Superior temporal gyrus (tissue), 1 donor: ENCODE data around the gene PPDPF.
A peak's percentile ranks its signal among the peaks of the same experiment; 100 is the strongest.
"Not testable (repeated sequence)": the region's sequence is repeated elsewhere in the genome, so short reads cannot be mapped to it uniquely, and the experiment has no call there.

ENCODE experiments used
- DNase-seq: peaks from one replicate; pipeline ENCODE4 v3.0.0-alpha.2; 2016; ENCODE audit errors: extremely low spot score

PPDPF gene

DNA sequence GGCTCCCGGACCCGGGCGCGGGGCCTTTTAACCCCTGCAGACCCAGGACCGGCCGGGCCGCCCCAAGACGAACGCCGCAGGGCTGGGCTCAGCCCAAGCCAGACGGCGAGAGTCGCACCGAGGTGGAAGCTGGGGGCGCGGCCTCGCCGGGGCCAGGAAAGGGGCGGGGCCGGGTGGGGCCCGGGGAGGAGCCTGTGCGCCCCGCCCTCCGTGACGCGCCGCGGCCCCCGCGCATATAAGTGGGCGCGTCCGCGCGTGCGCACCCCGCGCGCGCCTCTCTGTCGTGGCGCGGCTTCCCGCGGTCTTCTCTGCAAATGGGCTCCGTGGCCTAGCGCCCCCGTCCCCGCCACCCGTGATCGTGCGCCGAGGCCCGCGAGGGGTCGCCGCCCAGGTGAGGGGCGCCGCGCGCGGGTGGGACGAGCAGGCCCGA is at the start of gene PPDPF:
PPDPF (plus strand) TSS at position 262 of the 430 bp plus-strand sequence. CDS start 544 bp downstream, outside the sequence.
- DNase-seq: peak; percentile 81

DNA sequence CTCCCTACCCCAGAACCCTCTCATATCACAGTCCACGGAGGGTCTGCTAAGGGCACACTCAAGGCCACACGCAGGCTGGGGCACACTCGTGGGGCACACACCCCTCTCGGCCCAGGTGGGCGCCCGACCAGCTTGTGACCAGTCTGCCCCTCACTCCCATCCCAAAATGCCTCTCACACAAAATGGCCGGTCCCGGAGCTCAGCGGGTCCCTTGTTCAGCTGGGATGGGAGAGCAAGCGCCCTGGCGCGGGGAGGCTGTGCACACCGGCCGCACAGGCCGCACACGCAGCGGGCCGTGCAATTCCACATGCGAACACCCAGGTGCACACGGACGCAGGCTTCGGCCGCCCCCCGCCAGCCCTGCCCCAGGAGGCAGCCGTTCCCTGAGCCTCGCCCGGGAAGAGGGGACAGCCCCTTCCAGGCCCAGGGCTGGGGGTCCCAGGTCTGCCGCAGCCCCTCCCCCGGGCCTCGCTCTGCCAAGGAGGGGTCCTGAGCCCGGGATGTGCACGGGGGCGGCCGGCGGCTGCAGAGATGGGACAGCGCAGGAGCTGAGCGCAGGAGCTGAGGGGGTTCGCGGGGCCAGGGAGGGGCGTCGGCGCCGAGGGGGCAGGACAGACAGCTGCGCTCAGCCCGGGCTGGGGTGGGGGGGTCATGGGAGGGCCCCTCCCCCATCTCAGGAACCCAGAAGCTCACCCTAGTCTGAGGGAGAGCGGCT is 49.4 kb upstream of the PPDPF start:
- DNase-seq: no peak

DNA sequence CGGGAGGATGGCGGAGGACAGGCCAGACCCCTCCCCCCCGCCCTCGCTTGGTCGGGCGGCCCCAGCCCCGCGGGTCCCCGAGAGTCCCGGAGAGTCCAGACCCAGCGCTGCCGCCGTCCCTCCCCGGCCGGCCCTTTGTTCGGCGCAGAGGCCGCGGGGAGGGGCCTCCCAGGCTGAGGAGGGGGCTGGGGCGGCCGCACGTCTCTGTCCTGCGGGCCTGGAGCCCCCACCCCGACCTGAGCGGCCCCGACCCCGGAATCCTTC is 48.9 kb upstream of the PPDPF start:
- DNase-seq: no peak

DNA sequence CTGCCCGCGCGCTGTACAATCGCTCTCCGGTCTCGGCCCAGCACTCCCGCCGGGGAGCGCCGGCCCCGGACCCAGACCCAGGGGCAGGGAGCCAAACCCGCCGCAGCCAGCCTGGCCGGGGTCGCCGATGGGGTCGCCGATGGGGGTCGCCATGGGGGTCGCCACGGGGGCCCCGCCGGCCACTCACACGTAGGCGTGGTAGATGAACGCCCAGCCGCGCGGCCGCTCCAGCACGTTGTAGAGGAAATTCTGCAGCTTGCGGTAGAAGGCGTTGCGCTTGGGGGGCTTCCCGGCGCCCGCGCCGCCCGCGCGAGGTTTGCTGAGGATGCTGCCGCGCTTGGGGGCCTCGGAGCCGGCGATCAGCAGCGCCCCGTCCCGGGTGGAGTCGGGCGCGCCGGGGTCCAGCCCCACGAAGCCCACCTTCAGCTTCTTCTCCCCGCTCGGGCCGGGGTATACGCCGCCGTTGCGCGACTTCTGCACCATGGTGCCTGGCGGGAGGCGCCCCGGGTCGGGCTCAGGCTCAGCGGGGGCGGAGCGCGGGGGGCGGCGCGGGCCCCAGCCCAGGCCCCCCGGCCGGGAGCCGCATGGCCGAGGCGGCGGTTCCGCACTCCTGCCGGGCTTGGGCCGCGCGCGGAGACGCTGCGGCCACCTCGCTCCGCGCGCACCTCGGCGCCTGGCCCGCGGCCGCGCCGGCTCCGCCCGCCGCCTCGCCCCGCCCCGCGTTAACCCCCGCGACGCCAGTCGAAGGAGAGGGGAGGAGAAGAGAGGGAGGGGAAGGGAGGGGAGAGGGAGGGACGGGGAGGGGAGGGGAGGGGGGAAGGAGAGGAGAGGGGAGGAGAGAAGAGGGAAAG is 48.4 kb upstream of the PPDPF start, which contains the start of gene KCNQ2:
KCNQ2 (minus strand) TSS at position 675 of the 851 bp plus-strand sequence; CDS start at position 483, 192 bp downstream.
- no peak for DNase-seq

- DNase-seq: no peak
These were observed 47.6 kb upstream of the PPDPF start for GRCh38 chr20:63472862-63473390.

GRCh38 chr20:63473555-63474449 is 46.8 kb upstream of the PPDPF start:
- no peak for DNase-seq

GRCh38 chr20:63475209-63475608 is 45.4 kb upstream of the PPDPF start:
- no peak for DNase-seq

- no peak for DNase-seq
These were observed 43.4 kb upstream of the PPDPF start for GRCh38 chr20:63477061-63477616.

GRCh38 chr20:63477944-63478343 is 42.6 kb upstream of the PPDPF start:
- no peak for DNase-seq

DNA sequence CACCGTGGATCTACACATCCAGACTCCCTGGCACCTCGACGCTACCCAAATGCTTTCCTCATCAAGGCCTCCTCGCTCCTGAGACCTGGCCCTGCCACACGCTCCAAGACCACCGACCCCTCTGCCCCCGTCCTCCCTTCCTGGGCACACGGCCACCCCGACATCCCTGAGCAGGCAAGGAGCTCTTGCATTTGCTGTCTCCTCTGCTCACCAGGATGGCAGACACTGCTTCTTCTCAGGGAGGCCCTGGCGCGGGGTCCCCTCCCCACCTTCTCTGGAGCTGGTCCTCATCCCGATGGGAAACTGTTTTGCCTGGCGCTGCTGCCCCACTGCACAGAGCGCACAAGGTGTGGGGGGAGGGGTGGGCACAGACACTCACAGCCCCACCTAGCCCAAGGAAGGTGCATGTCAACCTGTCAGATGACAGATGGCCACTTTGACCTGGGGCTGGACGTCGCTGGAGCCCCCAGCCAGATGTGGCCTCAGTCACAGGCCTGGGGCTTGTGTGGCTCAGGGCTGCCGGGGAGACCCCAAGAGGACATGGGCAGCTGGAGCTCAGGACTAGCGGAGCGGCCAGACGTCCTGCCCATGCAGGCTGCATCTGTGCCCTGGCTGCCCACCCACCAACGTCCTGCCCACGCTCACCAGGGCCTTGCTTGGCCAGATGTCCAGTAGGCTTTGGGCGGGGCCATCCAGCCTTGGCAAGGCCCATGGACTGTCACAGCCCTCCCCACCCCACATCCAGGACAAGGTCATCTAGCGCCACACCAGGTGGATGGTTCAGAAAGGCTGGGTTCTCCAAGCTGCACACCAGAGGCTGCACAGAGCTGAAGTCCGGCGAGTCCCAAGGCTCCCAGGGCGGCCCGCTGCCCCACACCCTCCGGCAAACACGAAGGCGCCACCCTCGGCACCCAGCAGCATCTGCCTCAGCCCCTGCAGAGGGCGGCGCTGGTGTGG is 41.9 kb upstream of the PPDPF start:
- DNase-seq: no peak

- DNase-seq: not testable (repeated sequence)
These were observed 40.7 kb upstream of the PPDPF start for GRCh38 chr20:63479695-63480419.

DNA sequence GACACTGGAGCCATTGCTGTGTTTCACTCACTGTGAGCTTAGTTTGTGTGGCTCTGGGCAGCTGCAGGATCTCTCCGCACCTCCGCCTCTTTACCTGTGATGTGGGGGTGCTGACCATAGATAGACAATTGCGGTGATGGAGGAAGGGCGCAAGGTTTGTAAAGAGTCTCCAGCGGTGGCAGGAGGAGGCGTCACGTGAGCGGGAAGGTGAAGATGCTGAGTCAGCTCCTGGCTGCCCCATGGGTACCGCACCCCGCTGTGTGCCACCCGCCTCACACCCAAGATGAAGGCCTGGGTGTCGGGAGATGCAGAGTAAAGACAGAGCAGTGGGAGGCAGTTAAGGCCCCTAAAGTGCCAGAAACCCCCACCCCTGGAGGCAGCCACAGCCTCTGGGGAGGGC is 39.1 kb upstream of the PPDPF start:
- no peak for DNase-seq

DNA sequence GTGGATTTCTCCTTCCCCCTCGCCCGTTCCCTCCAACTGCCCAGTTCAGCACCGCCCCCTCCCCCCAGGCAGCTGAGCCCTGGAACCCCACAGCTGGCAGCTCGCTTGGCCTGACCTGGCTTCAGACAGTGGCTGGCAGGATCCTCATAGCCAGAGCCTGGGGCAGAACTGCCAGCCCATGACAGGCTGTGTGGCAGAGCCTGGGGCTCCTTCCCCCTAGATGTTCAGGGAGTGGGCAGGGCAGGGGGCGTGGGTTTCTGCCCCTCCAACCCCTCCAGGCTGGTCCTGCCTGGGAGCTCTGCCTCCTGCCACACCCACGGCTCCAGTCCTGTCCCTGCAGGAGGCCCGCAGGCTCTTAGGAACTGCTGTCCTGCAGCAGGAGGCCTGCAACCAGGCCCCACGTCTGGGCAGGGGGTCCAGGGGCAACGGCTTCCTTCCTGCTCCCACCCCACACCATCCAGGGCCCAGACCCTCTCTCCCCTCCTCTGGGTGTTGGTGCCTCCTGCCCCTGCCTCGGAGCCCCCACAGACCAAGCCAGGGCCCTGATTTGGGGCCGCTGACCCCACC is 38.5 kb upstream of the PPDPF start:
- no peak for DNase-seq

- no peak for DNase-seq
These were observed 36.7 kb upstream of the PPDPF start for GRCh38 chr20:63483834-63484233.

GRCh38 chr20:63484236-63484635 is 36.3 kb upstream of the PPDPF start:
- DNase-seq: no peak

DNA sequence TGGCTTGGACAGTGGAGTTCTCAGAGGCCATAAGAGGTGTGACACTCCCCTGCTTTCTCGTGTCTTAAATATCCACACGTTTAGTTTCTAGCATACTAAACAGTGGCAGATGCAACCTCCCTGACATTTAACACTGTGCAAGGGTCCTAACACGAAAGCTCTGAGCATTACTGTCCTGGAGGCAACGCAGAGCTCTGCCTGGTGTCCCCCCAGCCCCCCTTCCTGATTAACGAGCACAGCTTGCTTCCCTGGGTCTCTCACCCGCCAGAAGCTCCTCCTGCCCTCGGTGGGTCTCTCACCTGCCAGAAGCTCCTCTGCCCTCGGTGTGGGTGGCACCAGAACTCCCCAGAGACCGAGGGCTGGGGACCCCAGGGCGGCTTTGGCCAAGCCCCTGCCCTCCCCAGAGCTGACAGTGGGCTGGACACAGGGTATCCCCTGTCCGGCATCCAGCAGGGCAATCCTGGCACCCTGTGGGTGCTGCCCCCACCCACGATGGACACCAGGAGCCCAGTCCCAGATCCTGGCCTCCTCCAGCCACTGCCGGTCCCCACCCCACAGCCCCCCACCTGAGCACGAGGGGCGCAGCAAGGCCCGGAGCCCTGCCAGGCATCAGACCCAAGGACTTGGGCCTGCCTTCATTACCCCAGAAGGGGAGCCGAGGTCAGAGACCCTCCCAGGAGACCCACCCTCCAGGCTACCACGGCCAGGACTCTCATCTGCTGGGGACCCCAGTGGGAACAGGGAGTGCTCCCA is 35.7 kb upstream of the PPDPF start:
- DNase-seq: no peak

GRCh38 chr20:63486300-63486855 is 34.2 kb upstream of the PPDPF start:
- no peak for DNase-seq

GRCh38 chr20:63487116-63487764 is 33.3 kb upstream of the PPDPF start:
- no peak for DNase-seq
